SH-SY5Y (cell line): Measurements from ENCODE around the gene AMBRA1.

Experiments used
- GATA2 ChIP-seq: IDR thresholded peaks from 2 replicates; pipeline ENCODE4 v1.6.1; 2011; ENCODE audit warnings: mild to moderate bottlenecking, low read depth, low read length
- GATA3 ChIP-seq: IDR thresholded peaks from 2 replicates; pipeline ENCODE4 v1.6.1; 2011; ENCODE audit warnings: low read depth, mild to moderate bottlenecking, low read length, moderate library complexity

DNA sequence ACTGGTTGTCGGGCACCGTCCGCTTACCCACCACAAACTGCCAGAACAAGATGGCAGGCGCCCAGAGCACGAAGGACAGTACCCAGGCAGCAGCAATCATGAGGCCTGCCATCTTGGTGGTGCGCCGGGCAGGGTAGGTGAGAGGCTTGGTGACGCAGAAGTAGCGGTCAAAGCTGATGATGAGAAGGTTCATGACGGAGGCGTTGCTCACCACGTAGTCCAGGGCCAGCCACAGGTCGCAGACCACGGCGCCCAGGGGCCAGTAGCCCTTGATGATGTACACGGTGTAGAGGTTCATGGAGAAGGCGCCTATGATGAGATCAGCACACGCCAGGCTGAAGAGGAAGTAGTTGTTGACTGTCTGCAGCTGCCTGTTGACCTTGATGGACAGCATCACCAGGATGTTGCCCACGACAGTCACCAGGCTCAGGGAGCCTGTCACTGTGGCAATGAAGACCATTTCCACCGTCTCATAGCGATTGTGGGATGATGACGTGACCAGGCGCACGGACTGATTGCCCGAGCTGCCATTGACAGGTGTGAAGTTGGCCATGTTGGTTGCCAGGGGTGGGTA lies 207.7 kb downstream of the AMBRA1 start:
- TF ChIP-seq GATA3 (no peak), GATA2 (no peak)
